CD14-positive monocyte (primary cell): Measurements from ENCODE around the gene TMEFF1. TPM values are rescaled to one million over a fixed set of nuclear protein-coding genes. Genes with fewer than 3 reads are reported as not detected.

Experiments
- DNase-seq, 3 donors: peaks; one replicate each; pipeline ENCODE4 v3.0.0-alpha.2; 2011 to 2022
- H2AFZ ChIP-seq: 2 replicates; pipeline ENCODE4 v1.6.0; 2012; ENCODE audit warnings: mild to moderate bottlenecking, low read depth, low read length, inconsistent platforms; ENCODE audit not compliant: insufficient read depth, poor library complexity, severe bottlenecking
- H3K27ac ChIP-seq, 2 donors: 1 replicate in 1 of 2; 2 replicates in 1 of 2; pipeline ENCODE4 v1.5.1; 2012 to 2013; ENCODE audit warnings: low read length in 2 of 2, control low read depth in 1 of 2, inconsistent platforms in 1 of 2, low read depth in 1 of 2, mild to moderate bottlenecking in 1 of 2
- H3K27me3 ChIP-seq, 2 donors: one replicate each; pipeline versions ENCODE4 v1.6.0 to v1.6.1; 2011 to 2013; ENCODE audit warnings: low read length in 2 of 2; ENCODE audit not compliant: control insufficient read depth in 2 of 2, insufficient read depth in 2 of 2
- H3K36me3 ChIP-seq, 2 donors: replicated peaks in 1 of 2; 1 replicate in 1 of 2; 2 replicates in 1 of 2; pipeline versions ENCODE4 v1.5.1 to v1.6.1; 2012 to 2013; ENCODE audit warnings: low read length in 2 of 2, control low read depth in 1 of 2, inconsistent platforms in 1 of 2, mild to moderate bottlenecking in 1 of 2; ENCODE audit not compliant: insufficient read depth in 2 of 2, control insufficient read depth in 1 of 2
- H3K4me1 ChIP-seq, 2 donors: 1 replicate in 1 of 2; 2 replicates in 1 of 2; pipeline versions ENCODE4 v1.5.1 to v1.6.1; 2012 to 2013; ENCODE audit warnings: low read length in 2 of 2, control low read depth in 1 of 2, inconsistent platforms in 1 of 2, mild to moderate bottlenecking in 1 of 2, moderate library complexity in 1 of 2; ENCODE audit not compliant: insufficient read depth in 2 of 2, control insufficient read depth in 1 of 2
- H3K4me2 ChIP-seq: replicated peaks from 2 replicates; pipeline ENCODE3; 2012; ENCODE audit warnings: low read length, moderate library complexity, mild to moderate bottlenecking; ENCODE audit not compliant: poor library complexity, severe bottlenecking; ENCODE audit errors: extremely low read depth
- H3K4me3 ChIP-seq, 3 experiments: fragments of 200-600 bp in 1 of 3; sonication (generic) in 1 of 3; replicated peaks in 1 of 3; 1 replicate in 2 of 3; 2 replicates in 1 of 3; pipeline ENCODE4 v1.5.1; 2011 to 2013; ENCODE audit warnings: low read length in 3 of 3, mild to moderate bottlenecking in 3 of 3, control low read depth in 2 of 3, low read depth in 2 of 3, inconsistent platforms in 1 of 3, moderate library complexity in 1 of 3
- H3K79me2 ChIP-seq: 2 replicates; pipeline ENCODE4 v1.6.0; 2012; ENCODE audit warnings: mild to moderate bottlenecking, control low read depth, inconsistent platforms, low read length, moderate library complexity; ENCODE audit not compliant: insufficient read depth
- H3K9ac ChIP-seq: 2 replicates; pipeline ENCODE4 v1.6.0; 2017; ENCODE audit warnings: low read length, mild to moderate bottlenecking; ENCODE audit not compliant: insufficient read depth, poor library complexity, severe bottlenecking
- H3K9me3 ChIP-seq, 2 donors: replicated peaks in 1 of 2; 1 replicate in 1 of 2; 2 replicates in 1 of 2; pipeline versions ENCODE4 v1.5.1 to v1.6.1; 2012 to 2013; ENCODE audit warnings: low read length in 2 of 2, control low read depth in 1 of 2; ENCODE audit not compliant: control insufficient read depth in 1 of 2, insufficient read depth in 1 of 2
- H4K20me1 ChIP-seq: 2 replicates; pipeline ENCODE4 v1.6.0; 2012; ENCODE audit warnings: mild to moderate bottlenecking, low read length, control low read depth, moderate library complexity; ENCODE audit not compliant: insufficient read depth
- H3K27ac Mint-ChIP-seq, 7 donors: one replicate each; pipeline ENCODE4 v1.8.0; 2020; ENCODE audit warnings: mild to moderate bottlenecking in 7 of 7, mixed read lengths in 7 of 7, moderate library complexity in 6 of 7, inconsistent platforms in 2 of 7
- H3K27me3 Mint-ChIP-seq, 3 donors: one replicate each; pipeline ENCODE4 v1.8.0; 2021 to 2022; ENCODE audit warnings: low read depth in 3 of 3, mild to moderate bottlenecking in 3 of 3, mixed read lengths in 3 of 3, moderate library complexity in 3 of 3, inconsistent platforms in 1 of 3
- H3K36me3 Mint-ChIP-seq, 2 donors: one replicate each; pipeline ENCODE4 v1.8.0; 2020; ENCODE audit warnings: mixed read lengths in 2 of 2, inconsistent platforms in 1 of 2, mild to moderate bottlenecking in 1 of 2
- H3K4me1 Mint-ChIP-seq: one replicate; pipeline ENCODE4 v1.8.0; 2020; ENCODE audit warnings: mild to moderate bottlenecking, mixed read lengths
- H3K4me3 Mint-ChIP-seq, 2 donors: one replicate each; pipeline ENCODE4 v1.8.0; 2020; ENCODE audit warnings: mild to moderate bottlenecking in 2 of 2, mixed read lengths in 2 of 2, moderate library complexity in 1 of 2
- H3K9me3 Mint-ChIP-seq, 7 donors: one replicate each; pipeline ENCODE4 v1.8.0; 2020 to 2022; ENCODE audit warnings: mixed read lengths in 7 of 7, mild to moderate bottlenecking in 6 of 7, moderate library complexity in 6 of 7, inconsistent platforms in 2 of 7
- CTCF ChIP-seq: fragments of 200-600 bp; IDR thresholded peaks from one replicate; pipeline ENCODE4 v1.8.0; 2022; ENCODE audit warnings: antibody characterized with exemption, mild to moderate bottlenecking
- WGBS: methylation state at CpG from one replicate; pipeline ENCODE4 v1.1.5; 2013; ENCODE audit warnings: missing lambda C conversion rate; ENCODE audit not compliant: insufficient coverage; 5-methylcytosine and 5-hydroxymethylcytosine counted together
- intact Hi-C, 2 donors: fragments of 100-400 bp; cut with micrococcal nuclease; formaldehyde crosslinking; loops; one replicate each; pipeline versions ENCODE4 v1.15.0 to v1.15.1; 2023
- polyA plus RNA-seq, 3 donors: library from polyadenylated mRNA; depleted of rRNA in 1 of 3; unstranded in 2 of 3; stranded (reverse) in 1 of 3; fragments of 300-500 nt in 2 of 3; fragments of >200 nt in 1 of 3; fragmentation: Illumina TruSeq in 2 of 3; gene quantifications; 1 replicate in 2 of 3; 2 replicates in 1 of 3; pipeline ENCODE4 v1.2.3, GENCODE V29; 2012 to 2021

TMEFF1 gene
- polyA plus RNA-seq, 3 donors, result not detected

- peaks cover 19 to 28% (median 25%) of the 10 kb centered on the region in 3 donors for H3K27me3 Mint-ChIP-seq
- H3K27ac ChIP-seq, result no peak overlapping the region
- no peak overlapping the region for H3K9ac ChIP-seq
- no peaks in the 10 kb centered on the region for H3K36me3 ChIP-seq
- DNase-seq, result no peak
- H3K36me3 Mint-ChIP-seq, result no peaks in the 10 kb centered on the region
- intact Hi-C loops, result no loop called here
- H3K27ac Mint-ChIP-seq, result no peak overlapping the region
- H4K20me1 ChIP-seq, result no peaks in the 10 kb centered on the region
- H3K4me3 Mint-ChIP-seq, result peak overlapping the region in 1 of 2 donors; percentile 84
- H3K4me2 ChIP-seq, result no peak overlapping the region
- peaks cover 14% of the 10 kb centered on the region for H3K4me1 Mint-ChIP-seq
- peaks cover 10% of the 10 kb centered on the region in 2 donors for H3K4me1 ChIP-seq
- H2AFZ ChIP-seq, result no peak overlapping the region
- 75% methylated on average over 2 of the region's 6 CpGs for WGBS
- H3K9me3 ChIP-seq, result no peaks in the 10 kb centered on the region
- no peak for TF ChIP-seq CTCF
- no peaks in the 10 kb centered on the region for H3K79me2 ChIP-seq
- no peak overlapping the region for H3K4me3 ChIP-seq
- H3K27me3 ChIP-seq, result peaks cover 5 to 9% of the 10 kb centered on the region in 2 donors
- peaks cover 0 to 7% (median 0%) of the 10 kb centered on the region in 7 donors for H3K9me3 Mint-ChIP-seq
Measured at GRCh38 chr9:100597236-100597635, 124.3 kb downstream of the TMEFF1 start.

- TF ChIP-seq CTCF, result no peak
- intact Hi-C loops, result no loop called here
- Histone ChIP-seq H3K4me2 (peak overlapping the region; percentile 86), H4K20me1 (no peaks in the 10 kb centered on the region), H3K79me2 (no peaks in the 10 kb centered on the region), H3K4me3 (peak overlapping the region; percentile 6 to 74 (median 31)), H3K27me3 (peaks cover 5 to 9% of the 10 kb centered on the region in 2 donors), H3K36me3 (no peaks in the 10 kb centered on the region), H3K27ac (no peak overlapping the region), H3K4me1 (peaks cover 10% of the 10 kb centered on the region in 2 donors), H2AFZ (peak overlapping the region; percentile 81), H3K9ac (peak overlapping the region; percentile 16), H3K9me3 (no peaks in the 10 kb centered on the region)
- Mint-ChIP-seq H3K27ac (no peak overlapping the region), H3K27me3 (peaks cover 19 to 28% (median 28%) of the 10 kb centered on the region in 3 donors), H3K9me3 (peaks cover 0 to 7% (median 0%) of the 10 kb centered on the region in 7 donors), H3K4me1 (peaks cover 14% of the 10 kb centered on the region), H3K36me3 (no peaks in the 10 kb centered on the region), H3K4me3 (peak overlapping the region; percentile 67 to 84)
- 0% methylated on average over 27 of the region's 41 CpGs for WGBS
- DNase-seq, result peak; percentile 29 to 50 (median 33)
Measured at GRCh38 chr9:100598641-100599145, 125.7 kb downstream of the TMEFF1 start.
